Caco-2 (cell line): ENCODE measurements around the gene ZNF318. TPM values are rescaled to one million over a fixed set of nuclear protein-coding genes. Genes with fewer than 3 reads are reported as not detected.

ENCODE experiments used
- BruUV-seq: library from RNA; stranded (reverse); fragments of 400-500 nt; replicated peaks from 2 replicates; lab custom pipeline; 2021; lab: Mats Ljungman, UMichigan
- CTCF ChIA-PET: fragments of 300-600 bp; sonication (Branson Sonifier 250); formaldehyde crosslinking; loops from one replicate; lab custom pipeline; 2022; ENCODE audit warnings: antibody characterized with exemption; lab: Charles Lee
- POLR2A ChIA-PET: fragments of 300-600 bp; sonication (Branson Sonifier 250); formaldehyde crosslinking; loops from one replicate; lab custom pipeline; 2022; ENCODE audit warnings: antibody characterized with exemption; lab: Charles Lee
- DNase-seq, 2 experiments: peaks; one replicate each; pipeline versions ENCODE4 v3.0.0 to v3.0.0-alpha.2; 2020 to 2022
- H3K27me3 ChIP-seq: replicated peaks from 2 replicates; pipeline ENCODE4 v1.6.0; 2011; ENCODE audit warnings: low read length; ENCODE audit not compliant: control insufficient read depth, insufficient read depth
- H3K36me3 ChIP-seq: 2 replicates; pipeline ENCODE4 v1.5.1; 2011; ENCODE audit warnings: low read length; ENCODE audit not compliant: control insufficient read depth, insufficient read depth
- H3K4me1 ChIP-seq: fragments of 250-450 bp; sonication (Bioruptor Pico); 2 replicates; pipeline ENCODE4 v1.5.1; 2020; ENCODE audit warnings: mild to moderate bottlenecking
- H3K4me3 ChIP-seq: 2 replicates; pipeline ENCODE4 v1.5.1; 2011; ENCODE audit warnings: low read depth, mild to moderate bottlenecking, control low read depth, low read length
- H3K9me3 ChIP-seq: fragments of 250-450 bp; sonication (Bioruptor Pico); 2 replicates; pipeline ENCODE4 v1.5.1; 2020; ENCODE audit warnings: mild to moderate bottlenecking, moderate library complexity
- H3K27ac Mint-ChIP-seq: one replicate; pipeline ENCODE4 v1.8.0; 2022; ENCODE audit warnings: mixed read lengths; ENCODE audit not compliant: unreplicated experiment
- H3K27me3 Mint-ChIP-seq: one replicate; pipeline ENCODE4 v1.8.0; 2022; ENCODE audit warnings: mixed read lengths; ENCODE audit not compliant: insufficient read depth, unreplicated experiment
- H3K36me3 Mint-ChIP-seq: one replicate; pipeline ENCODE4 v1.8.0; 2022; ENCODE audit warnings: mild to moderate bottlenecking, mixed read lengths; ENCODE audit not compliant: insufficient read depth, unreplicated experiment
- H3K4me1 Mint-ChIP-seq: one replicate; pipeline ENCODE4 v1.8.0; 2022; ENCODE audit warnings: low read depth, mixed read lengths; ENCODE audit not compliant: unreplicated experiment
- H3K4me3 Mint-ChIP-seq: one replicate; pipeline ENCODE4 v1.8.0; 2022; ENCODE audit warnings: mild to moderate bottlenecking, moderate library complexity, mixed read lengths; ENCODE audit not compliant: unreplicated experiment
- H3K9me3 Mint-ChIP-seq: one replicate; pipeline ENCODE4 v1.8.0; 2022; ENCODE audit warnings: mixed read lengths; ENCODE audit not compliant: unreplicated experiment
- intact Hi-C: fragments of 100-400 bp; cut with micrococcal nuclease; formaldehyde crosslinking; loops from one replicate; pipeline ENCODE4 v1.10.0; 2022; ENCODE audit not compliant: unreplicated experiment
- total RNA-seq: library from RNA; stranded (reverse); gene quantifications from 2 replicates; pipeline ENCODE4 v1.2.3, GENCODE V29; 2022
- TF ChIP-seq, protein P1 (sequence below), 2 experiments: fragments of 200-600 bp in 1 of 2; IDR thresholded peaks; 1 replicate in 1 of 2; 2 replicates in 1 of 2; pipeline versions ENCODE4 v1.5.1 to v1.8.0; 2011 to 2022; ENCODE audit warnings: antibody characterized with exemption in 1 of 2, control low read depth in 1 of 2, inconsistent platforms in 1 of 2, low read depth in 1 of 2, low read length in 1 of 2, mild to moderate bottlenecking in 1 of 2, moderate library complexity in 1 of 2; ENCODE audit not compliant: insufficient read depth in 1 of 2, severe bottlenecking in 1 of 2, unreplicated experiment in 1 of 2

Gene ZNF318
- total RNA-seq, 1 experiment from 2014 or later, result 11.7 TPM

DNA sequence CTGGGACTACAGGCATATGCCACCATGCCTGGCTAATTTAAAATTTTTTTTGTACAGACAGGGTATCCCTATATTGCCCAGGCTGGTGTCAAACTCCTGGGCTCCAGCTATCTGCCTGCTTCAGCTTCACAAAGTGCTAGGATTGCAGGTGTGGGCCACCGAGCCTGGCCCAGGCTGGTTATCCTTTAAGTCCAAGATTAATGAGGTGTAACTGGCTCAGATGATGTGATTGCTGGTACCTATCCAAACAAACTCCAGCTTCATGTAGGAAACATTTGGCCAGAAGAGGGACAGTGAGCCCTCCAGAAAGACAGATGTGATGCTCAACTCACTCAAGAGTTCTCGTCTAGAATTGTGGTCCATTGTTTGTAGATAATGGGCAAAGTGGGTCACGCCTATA is 9.2 kb upstream of the ZNF318 start:
- no peaks in the 10 kb centered on the region for H3K27me3 ChIP-seq
- no peak overlapping the region for H3K4me3 ChIP-seq
- no peaks in the 10 kb centered on the region for H3K9me3 Mint-ChIP-seq
- H3K4me3 Mint-ChIP-seq, result no peak overlapping the region
- peaks cover 3% of the 10 kb centered on the region for H3K27me3 Mint-ChIP-seq
- POLR2A ChIA-PET, result no interaction called here
- TF ChIP-seq, protein P1, sequence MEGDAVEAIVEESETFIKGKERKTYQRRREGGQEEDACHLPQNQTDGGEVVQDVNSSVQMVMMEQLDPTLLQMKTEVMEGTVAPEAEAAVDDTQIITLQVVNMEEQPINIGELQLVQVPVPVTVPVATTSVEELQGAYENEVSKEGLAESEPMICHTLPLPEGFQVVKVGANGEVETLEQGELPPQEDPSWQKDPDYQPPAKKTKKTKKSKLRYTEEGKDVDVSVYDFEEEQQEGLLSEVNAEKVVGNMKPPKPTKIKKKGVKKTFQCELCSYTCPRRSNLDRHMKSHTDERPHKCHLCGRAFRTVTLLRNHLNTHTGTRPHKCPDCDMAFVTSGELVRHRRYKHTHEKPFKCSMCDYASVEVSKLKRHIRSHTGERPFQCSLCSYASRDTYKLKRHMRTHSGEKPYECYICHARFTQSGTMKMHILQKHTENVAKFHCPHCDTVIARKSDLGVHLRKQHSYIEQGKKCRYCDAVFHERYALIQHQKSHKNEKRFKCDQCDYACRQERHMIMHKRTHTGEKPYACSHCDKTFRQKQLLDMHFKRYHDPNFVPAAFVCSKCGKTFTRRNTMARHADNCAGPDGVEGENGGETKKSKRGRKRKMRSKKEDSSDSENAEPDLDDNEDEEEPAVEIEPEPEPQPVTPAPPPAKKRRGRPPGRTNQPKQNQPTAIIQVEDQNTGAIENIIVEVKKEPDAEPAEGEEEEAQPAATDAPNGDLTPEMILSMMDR (IDR thresholded peaks at IDR 0.05; ENCODE audit: insufficient read depth in 1 of 2, low read depth in 1 of 2, low read length in 1 of 2, severe bottlenecking in 1 of 2, unreplicated experiment in 1 of 2), result no peak
- no peak overlapping the region for H3K27ac Mint-ChIP-seq
- intact Hi-C loops, result no loop called here
- CTCF ChIA-PET, result interaction anchor here (0.6 to 0.8 kb wide), 2 partner anchors 8 to 9 kb away, joined by 3 read pairs; partner anchors contain the start of gene ZNF318
- BruUV-seq, result no TSS peak
- DNase-seq, result no peak
- H3K36me3 Mint-ChIP-seq, result no peaks in the 10 kb centered on the region
- H3K36me3 ChIP-seq, result no peaks in the 10 kb centered on the region
- H3K9me3 ChIP-seq, result no peaks in the 10 kb centered on the region
- peaks cover 8% of the 10 kb centered on the region; the same call in 1 of the 2 replicates for H3K4me1 ChIP-seq
- no peaks in the 10 kb centered on the region for H3K4me1 Mint-ChIP-seq

GRCh38 chr6:43377710-43378229 is 8.3 kb upstream of the ZNF318 start:
- ChIA-PET CTCF (interaction anchor here (0.8 kb wide), 1 partner anchor 9 kb away, joined by 3 read pairs; no protein-coding TSS in a partner anchor), POLR2A (no interaction called here)
- no peaks in the 10 kb centered on the region for H3K36me3 ChIP-seq
- H3K4me1 ChIP-seq, result peaks cover 8% of the 10 kb centered on the region; the same call in 1 of the 2 replicates
- no peak for DNase-seq
- TF ChIP-seq, protein P1 (IDR thresholded peaks at IDR 0.05; ENCODE audit: insufficient read depth in 1 of 2, low read depth in 1 of 2, low read length in 1 of 2, severe bottlenecking in 1 of 2, unreplicated experiment in 1 of 2), result no peak
- Mint-ChIP-seq H3K4me1 (no peaks in the 10 kb centered on the region), H3K36me3 (no peaks in the 10 kb centered on the region), H3K4me3 (no peak overlapping the region), H3K27ac (no peak overlapping the region), H3K27me3 (peaks cover 3% of the 10 kb centered on the region), H3K9me3 (no peaks in the 10 kb centered on the region)
- no peak overlapping the region for H3K4me3 ChIP-seq
- no TSS peak for BruUV-seq
- H3K9me3 ChIP-seq, result no peaks in the 10 kb centered on the region
- intact Hi-C loops, result no loop called here
- H3K27me3 ChIP-seq, result no peaks in the 10 kb centered on the region

- intact Hi-C loops, result no loop called here
- Mint-ChIP-seq H3K36me3 (no peaks in the 10 kb centered on the region), H3K9me3 (no peaks in the 10 kb centered on the region), H3K27me3 (peaks cover 3% of the 10 kb centered on the region), H3K4me3 (no peak overlapping the region), H3K4me1 (no peaks in the 10 kb centered on the region), H3K27ac (no peak overlapping the region)
- Histone ChIP-seq H3K4me3 (no peak overlapping the region), H3K9me3 (no peaks in the 10 kb centered on the region), H3K36me3 (no peaks in the 10 kb centered on the region), H3K4me1 (peaks cover 8% of the 10 kb centered on the region; the same call in 1 of the 2 replicates), H3K27me3 (no peaks in the 10 kb centered on the region)
- DNase-seq, result no peak
- POLR2A ChIA-PET, result no interaction called here
- TF ChIP-seq, protein P1 (IDR thresholded peaks at IDR 0.05; ENCODE audit: insufficient read depth in 1 of 2, low read depth in 1 of 2, low read length in 1 of 2, severe bottlenecking in 1 of 2, unreplicated experiment in 1 of 2), result no peak
- CTCF ChIA-PET, result no interaction called here
- no TSS peak for BruUV-seq
Observed at GRCh38 chr6:43376551-43376981, 7.1 kb upstream of the ZNF318 start.
